ENCODE results near the gene TNFRSF19. TPM values are rescaled to one million over a fixed set of nuclear protein-coding genes. Genes with fewer than 3 reads are reported as not detected.
"Not testable (repeated sequence)": the region's sequence is repeated elsewhere in the genome, so short reads cannot be mapped to it uniquely, and the experiment has no call there.

Gene TNFRSF19
- total RNA-seq, 4 donors from 2014 or later: 2.0 to 74.2 (median 4.2) TPM

GRCh38 chr13:23673867-23674605 lies 103.8 kb downstream of the TNFRSF19 start:
- DNase-seq: no peak
- TF ChIP-seq POLR2A (IDR thresholded peaks at IDR 0.05) (no peak), CTCF (IDR thresholded peaks at IDR 0.05) (no peak)
- intact Hi-C loops (cut with DNase I; ENCODE audit: low total_unique reads): no loop called here
- Histone ChIP-seq H3K4me3 (no peak overlapping the region), H3K27ac (peak overlapping the region in 1 of 2 donors; percentile 46), H3K4me1 (no peaks in the 10 kb centered on the region), H3K9me3 (no peaks in the 10 kb centered on the region), H3K36me3 (no peaks in the 10 kb centered on the region), H3K27me3 (no peaks in the 10 kb centered on the region)

DNA sequence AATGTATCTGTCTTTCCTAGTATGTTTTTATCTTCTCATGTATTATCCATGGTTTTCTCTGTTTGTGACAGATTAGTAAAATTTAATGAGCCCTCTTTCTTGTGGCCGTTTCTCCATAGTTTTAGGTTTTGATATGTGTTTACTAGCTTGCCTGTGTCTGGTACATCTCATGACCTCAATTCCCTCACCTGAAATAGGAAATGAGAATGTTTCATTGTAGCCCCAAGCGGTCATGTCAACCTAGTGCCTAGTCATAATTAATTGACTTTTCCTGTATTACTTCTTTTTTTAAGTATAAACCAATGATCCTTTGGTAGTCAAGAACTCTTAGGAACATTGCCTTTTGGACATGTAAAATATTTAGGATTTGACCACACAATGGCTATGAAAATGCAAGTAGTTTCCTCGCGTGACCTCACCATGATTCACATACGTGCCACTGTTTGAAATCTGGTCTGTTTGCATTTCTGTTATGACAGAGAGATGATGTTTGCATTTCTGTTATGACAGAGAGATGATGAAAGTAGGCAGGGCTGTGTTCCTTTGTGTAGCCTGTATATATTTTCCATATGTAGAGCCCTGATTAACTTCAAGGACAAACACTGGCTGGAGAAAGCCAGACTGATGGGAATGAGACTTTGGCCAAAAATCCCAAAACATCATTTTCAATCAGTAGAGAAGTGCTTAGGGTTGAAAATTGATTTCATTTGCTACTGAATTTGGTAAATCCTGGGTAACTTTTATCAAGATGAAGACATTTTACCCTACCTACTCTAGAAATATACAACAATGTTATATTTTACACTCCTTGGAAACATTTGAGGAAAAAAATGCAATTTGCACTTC lies 104.8 kb downstream of the TNFRSF19 start:
- DNase-seq: no peak
- TF ChIP-seq CTCF (IDR thresholded peaks at IDR 0.05) (no peak), POLR2A (IDR thresholded peaks at IDR 0.05) (no peak)
- Histone ChIP-seq H3K4me1 (no peaks in the 10 kb centered on the region), H3K4me3 (no peak overlapping the region), H3K27ac (no peak overlapping the region), H3K9me3 (no peaks in the 10 kb centered on the region), H3K27me3 (no peaks in the 10 kb centered on the region), H3K36me3 (no peaks in the 10 kb centered on the region)
- intact Hi-C loops (cut with DNase I; ENCODE audit: low total_unique reads): no loop called here

- H3K27ac ChIP-seq; H3K36me3 ChIP-seq; H3K4me3 ChIP-seq; DNase-seq; H3K9me3 ChIP-seq; H3K27me3 ChIP-seq; intact Hi-C loops (cut with DNase I; ENCODE audit: low total_unique reads); H3K4me1 ChIP-seq: not testable (repeated sequence)
These were observed 107.6 kb downstream of the TNFRSF19 start for GRCh38 chr13:23677679-23678288.

DNA sequence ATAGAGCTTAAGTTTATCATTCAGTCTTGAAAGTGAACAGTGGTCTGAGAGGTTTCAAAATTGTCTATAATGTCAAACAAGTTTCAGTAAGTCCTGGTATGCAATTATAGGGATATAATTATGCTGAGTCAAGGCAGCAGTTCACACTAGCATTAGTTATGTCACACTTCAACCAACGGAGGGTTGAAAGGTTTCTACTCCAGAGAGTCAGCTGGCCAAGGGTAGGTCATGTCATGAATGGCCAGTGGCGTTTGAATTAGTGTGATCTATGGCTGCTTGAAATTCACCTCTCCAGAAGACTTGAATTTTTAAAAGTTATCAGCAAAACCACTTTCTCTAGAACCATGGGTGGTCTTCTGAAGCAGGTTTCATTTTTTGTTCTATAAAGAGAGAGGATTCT lies 108.6 kb downstream of the TNFRSF19 start:
- no peak overlapping the region for H3K4me3 ChIP-seq
- peaks cover 0 to 2% of the 10 kb centered on the region in 2 donors for H3K9me3 ChIP-seq
- TF ChIP-seq CTCF (IDR thresholded peaks at IDR 0.05) (no peak), POLR2A (IDR thresholded peaks at IDR 0.05) (no peak)
- no peak for DNase-seq
- no peak overlapping the region for H3K27ac ChIP-seq
- no peaks in the 10 kb centered on the region for H3K4me1 ChIP-seq
- no peaks in the 10 kb centered on the region for H3K27me3 ChIP-seq
- no peaks in the 10 kb centered on the region for H3K36me3 ChIP-seq
- intact Hi-C loops (cut with DNase I; ENCODE audit: low total_unique reads): no loop called here

DNA sequence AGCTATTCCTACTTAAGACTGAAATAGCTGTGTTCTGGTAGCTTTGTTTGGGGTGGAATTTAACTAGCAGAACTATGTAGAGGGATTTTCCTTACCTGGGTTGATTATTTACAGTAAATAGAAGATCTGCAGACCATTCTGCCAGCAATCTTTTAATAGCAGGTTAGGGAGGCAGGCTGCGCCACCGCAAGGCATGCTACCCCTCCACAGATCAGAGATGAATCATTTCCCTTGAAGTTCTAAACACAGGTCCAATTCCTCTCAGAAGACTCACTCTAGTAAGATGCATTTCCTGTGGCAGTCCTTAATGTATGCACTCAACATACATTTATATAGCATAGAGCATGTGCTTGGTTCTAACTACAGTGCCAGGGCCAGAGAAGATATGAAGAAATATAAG lies 109.0 kb downstream of the TNFRSF19 start:
- Histone ChIP-seq H3K9me3 (peaks cover 0 to 6% of the 10 kb centered on the region in 2 donors), H3K27ac (no peak overlapping the region), H3K4me1 (no peaks in the 10 kb centered on the region), H3K27me3 (no peaks in the 10 kb centered on the region), H3K36me3 (no peaks in the 10 kb centered on the region), H3K4me3 (no peak overlapping the region)
- no peak for DNase-seq
- intact Hi-C loops (cut with DNase I; ENCODE audit: low total_unique reads): no loop called here
- TF ChIP-seq CTCF (IDR thresholded peaks at IDR 0.05) (no peak), POLR2A (IDR thresholded peaks at IDR 0.05) (no peak)

Measured in uterus (tissue), 4 donors.